ENCODE results near the gene TMEM135. TPM values are rescaled to one million over a fixed set of nuclear protein-coding genes. Genes with fewer than 3 reads are reported as not detected.

The TMEM135 gene
- total RNA-seq, 1 donor from 2014 or later: 36.0 TPM

DNA sequence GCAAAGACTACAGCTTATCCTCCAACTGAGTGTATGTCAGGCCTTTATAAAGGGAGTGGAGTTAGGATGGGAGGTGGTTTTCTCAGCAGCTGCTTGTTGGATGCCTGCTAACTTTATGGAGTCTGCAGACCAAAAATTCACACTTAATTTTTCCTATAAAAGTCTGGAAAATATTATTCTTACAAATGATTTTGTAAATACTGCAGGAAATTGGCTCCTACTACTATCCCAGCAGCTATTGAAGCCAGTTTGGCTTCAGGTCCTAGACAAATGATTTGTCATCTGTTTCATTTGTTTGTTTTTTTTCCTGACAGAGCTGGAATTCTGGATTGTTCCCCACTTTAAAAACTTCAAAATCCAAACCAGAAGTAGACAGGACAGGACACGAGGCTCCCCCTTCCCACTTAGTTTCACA is 292.5 kb downstream of the TMEM135 start:
- no peak for DNase-seq (ENCODE audit: low spot score in 2 of 2, unreplicated experiment in 2 of 2)
- Mint-ChIP-seq H3K36me3 (peaks cover 21% of the 10 kb centered on the region), H3K4me1 (peaks cover 6% of the 10 kb centered on the region), H3K4me3 (no peak overlapping the region), H3K9me3 (peaks cover 22% of the 10 kb centered on the region), H3K27ac (no peak overlapping the region), H3K27me3 (ENCODE audit: low read depth) (no peaks in the 10 kb centered on the region)
- TF ChIP-seq, protein P1, sequence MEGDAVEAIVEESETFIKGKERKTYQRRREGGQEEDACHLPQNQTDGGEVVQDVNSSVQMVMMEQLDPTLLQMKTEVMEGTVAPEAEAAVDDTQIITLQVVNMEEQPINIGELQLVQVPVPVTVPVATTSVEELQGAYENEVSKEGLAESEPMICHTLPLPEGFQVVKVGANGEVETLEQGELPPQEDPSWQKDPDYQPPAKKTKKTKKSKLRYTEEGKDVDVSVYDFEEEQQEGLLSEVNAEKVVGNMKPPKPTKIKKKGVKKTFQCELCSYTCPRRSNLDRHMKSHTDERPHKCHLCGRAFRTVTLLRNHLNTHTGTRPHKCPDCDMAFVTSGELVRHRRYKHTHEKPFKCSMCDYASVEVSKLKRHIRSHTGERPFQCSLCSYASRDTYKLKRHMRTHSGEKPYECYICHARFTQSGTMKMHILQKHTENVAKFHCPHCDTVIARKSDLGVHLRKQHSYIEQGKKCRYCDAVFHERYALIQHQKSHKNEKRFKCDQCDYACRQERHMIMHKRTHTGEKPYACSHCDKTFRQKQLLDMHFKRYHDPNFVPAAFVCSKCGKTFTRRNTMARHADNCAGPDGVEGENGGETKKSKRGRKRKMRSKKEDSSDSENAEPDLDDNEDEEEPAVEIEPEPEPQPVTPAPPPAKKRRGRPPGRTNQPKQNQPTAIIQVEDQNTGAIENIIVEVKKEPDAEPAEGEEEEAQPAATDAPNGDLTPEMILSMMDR (IDR thresholded peaks at IDR 0.05; ENCODE audit: unreplicated experiment): no peak

DNA sequence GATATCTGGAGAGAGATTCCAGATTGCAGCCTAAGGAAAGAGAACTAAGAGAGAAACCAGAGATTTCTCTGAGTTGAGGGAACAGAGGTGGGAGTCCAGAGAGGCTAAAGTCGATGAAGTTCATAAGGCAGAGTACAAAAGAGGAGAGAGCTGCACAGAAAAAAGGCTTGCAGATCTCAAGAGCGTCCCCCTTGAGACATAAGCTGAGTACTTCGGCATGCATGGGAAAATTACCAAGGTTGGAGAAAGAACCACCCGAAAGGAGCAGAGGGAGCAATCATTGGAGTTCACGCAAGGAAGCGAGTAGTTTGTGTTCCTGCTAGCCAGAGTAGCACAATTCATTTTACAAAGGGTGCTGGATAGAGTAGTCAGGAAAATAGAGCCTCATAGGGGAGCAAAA is 293.5 kb downstream of the TMEM135 start:
- Mint-ChIP-seq H3K4me1 (no peaks in the 10 kb centered on the region), H3K4me3 (no peak overlapping the region), H3K36me3 (peaks cover 25% of the 10 kb centered on the region), H3K27me3 (ENCODE audit: low read depth) (no peaks in the 10 kb centered on the region), H3K27ac (no peak overlapping the region), H3K9me3 (peaks cover 30% of the 10 kb centered on the region)
- DNase-seq (ENCODE audit: low spot score in 2 of 2, unreplicated experiment in 2 of 2): no peak
- TF ChIP-seq, protein P1 (IDR thresholded peaks at IDR 0.05; ENCODE audit: unreplicated experiment): no peak

DNA sequence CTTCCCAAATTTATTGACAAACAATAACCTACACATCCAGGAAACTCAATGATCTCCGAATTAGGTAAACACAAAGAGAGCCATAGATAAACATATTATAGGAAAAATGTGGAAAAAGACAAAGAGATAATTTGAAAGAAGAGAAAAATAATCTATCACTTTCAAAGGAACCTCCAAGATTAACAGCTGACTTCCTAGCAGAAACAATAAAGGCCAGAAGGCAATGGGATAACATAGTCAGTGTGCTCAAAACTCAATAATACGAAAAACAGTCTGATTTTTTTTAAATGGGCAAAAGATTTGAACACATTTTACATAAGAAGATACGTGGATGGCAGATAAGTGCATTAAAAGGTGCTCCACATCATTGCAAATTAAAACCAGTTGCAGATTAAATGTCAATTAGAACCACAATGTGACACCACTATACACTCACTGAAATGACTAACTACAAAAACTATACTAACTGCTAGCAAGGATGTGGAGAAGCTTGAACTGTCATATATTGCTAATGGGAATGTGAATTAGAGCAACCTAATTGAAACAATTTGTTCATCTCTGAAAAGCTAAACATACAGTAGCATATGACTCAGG is 300.4 kb downstream of the TMEM135 start:
- Mint-ChIP-seq H3K4me3 (no peak overlapping the region), H3K9me3 (peaks cover 54% of the 10 kb centered on the region), H3K27me3 (ENCODE audit: low read depth) (no peaks in the 10 kb centered on the region), H3K4me1 (no peaks in the 10 kb centered on the region), H3K27ac (no peak overlapping the region), H3K36me3 (peaks cover 17% of the 10 kb centered on the region)
- TF ChIP-seq, protein P1 (IDR thresholded peaks at IDR 0.05; ENCODE audit: unreplicated experiment): no peak
- no peak for DNase-seq (ENCODE audit: low spot score in 2 of 2, unreplicated experiment in 2 of 2)

DNA sequence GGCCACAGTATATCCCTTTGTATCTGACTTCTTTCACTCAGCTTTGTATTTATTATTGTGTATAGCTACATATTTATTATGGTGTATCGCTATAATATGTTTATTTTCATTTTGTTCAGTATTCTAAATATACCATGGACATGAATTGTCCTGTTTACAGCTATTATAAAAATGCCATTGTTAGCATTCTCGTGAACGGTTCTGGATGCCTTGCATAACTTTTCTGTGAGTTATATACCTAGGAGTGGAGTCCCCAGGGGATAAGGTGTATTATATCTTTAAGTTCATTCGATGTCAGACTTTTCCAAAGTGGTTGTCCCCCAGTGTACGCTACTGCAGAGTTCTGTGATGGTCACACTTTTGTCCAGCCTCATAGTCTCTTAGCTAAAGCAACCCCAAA is 301.7 kb downstream of the TMEM135 start:
- Mint-ChIP-seq H3K4me1 (no peaks in the 10 kb centered on the region), H3K27me3 (ENCODE audit: low read depth) (no peaks in the 10 kb centered on the region), H3K27ac (no peak overlapping the region)

DNA sequence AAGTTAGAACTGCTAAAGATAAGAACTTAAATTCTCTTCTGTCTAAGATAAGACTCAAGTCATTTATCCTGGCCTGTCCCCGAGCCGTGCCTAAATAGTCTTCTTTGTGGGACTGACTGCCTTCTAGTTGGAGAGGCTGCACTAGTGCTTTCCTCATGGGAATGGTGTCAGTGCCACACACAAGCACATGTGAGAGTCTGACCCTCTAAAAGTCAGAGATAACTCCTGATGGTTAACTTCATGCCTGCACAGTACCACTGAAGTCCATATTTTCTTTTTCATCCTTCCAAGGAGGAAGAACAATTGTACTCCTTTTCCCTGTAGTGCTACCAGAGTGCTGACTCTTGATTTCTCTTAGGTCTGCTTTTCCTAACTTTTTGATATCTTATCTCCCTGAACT is 309.7 kb downstream of the TMEM135 start:
- no peak overlapping the region for H3K27ac Mint-ChIP-seq
- H3K27me3 Mint-ChIP-seq (ENCODE audit: low read depth): peaks cover 5% of the 10 kb centered on the region
- no peak for DNase-seq (ENCODE audit: low spot score in 2 of 2, unreplicated experiment in 2 of 2)
- no peaks in the 10 kb centered on the region for H3K36me3 Mint-ChIP-seq
- H3K4me3 Mint-ChIP-seq: no peak overlapping the region
- H3K9me3 Mint-ChIP-seq: no peaks in the 10 kb centered on the region
- TF ChIP-seq, protein P1 (IDR thresholded peaks at IDR 0.05; ENCODE audit: unreplicated experiment): no peak
- H3K4me1 Mint-ChIP-seq: peaks cover 12% of the 10 kb centered on the region

More for the DNA sequence above, 301.7 kb downstream of the TMEM135 start:
- no peak for DNase-seq (ENCODE audit: low spot score in 2 of 2, unreplicated experiment in 2 of 2)
- peaks cover 11% of the 10 kb centered on the region for H3K36me3 Mint-ChIP-seq
- H3K9me3 Mint-ChIP-seq: peaks cover 44% of the 10 kb centered on the region
- H3K4me3 Mint-ChIP-seq: no peak overlapping the region
- TF ChIP-seq, protein P1 (IDR thresholded peaks at IDR 0.05; ENCODE audit: unreplicated experiment): no peak

DNA sequence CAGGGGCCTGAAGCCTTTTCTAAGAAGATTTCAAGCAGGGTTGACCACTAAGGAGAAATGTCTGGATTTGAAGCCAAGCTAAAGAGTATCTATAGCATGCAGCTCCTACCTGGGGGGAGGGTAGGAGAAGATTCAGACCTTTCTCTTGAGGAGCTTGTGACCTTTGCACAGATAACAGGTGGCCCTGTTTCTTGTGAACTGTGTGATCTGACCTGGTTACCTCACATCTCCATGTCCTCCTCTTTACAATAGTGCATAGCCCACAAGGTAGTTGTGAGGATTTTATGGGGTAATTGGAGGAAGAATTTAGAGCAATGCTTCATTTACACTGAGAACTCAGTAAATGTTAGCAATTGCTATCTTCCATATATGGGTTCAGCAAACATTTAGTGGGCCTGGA is 310.1 kb downstream of the TMEM135 start:
- Mint-ChIP-seq H3K9me3 (no peaks in the 10 kb centered on the region), H3K36me3 (no peaks in the 10 kb centered on the region), H3K4me3 (no peak overlapping the region), H3K27me3 (ENCODE audit: low read depth) (peaks cover 8% of the 10 kb centered on the region), H3K27ac (no peak overlapping the region), H3K4me1 (peaks cover 16% of the 10 kb centered on the region)
- no peak for DNase-seq (ENCODE audit: low spot score in 2 of 2, unreplicated experiment in 2 of 2)
- TF ChIP-seq, protein P1 (IDR thresholded peaks at IDR 0.05; ENCODE audit: unreplicated experiment): no peak

All from mesothelial cell of epicardium (in vitro differentiated cells).